IPS DF 19.7 (cell line): ENCODE measurements around the gene AGRN.

Experiments used
- DNase-seq: peaks from one replicate; pipeline ENCODE4 v3.0.0-alpha.2; 2013; ENCODE audit warnings: low read depth, low spot score

AGRN gene

GRCh38 chr1:1035291-1035943, 15.5 kb downstream of the AGRN start:
- DNase-seq: no peak

DNA sequence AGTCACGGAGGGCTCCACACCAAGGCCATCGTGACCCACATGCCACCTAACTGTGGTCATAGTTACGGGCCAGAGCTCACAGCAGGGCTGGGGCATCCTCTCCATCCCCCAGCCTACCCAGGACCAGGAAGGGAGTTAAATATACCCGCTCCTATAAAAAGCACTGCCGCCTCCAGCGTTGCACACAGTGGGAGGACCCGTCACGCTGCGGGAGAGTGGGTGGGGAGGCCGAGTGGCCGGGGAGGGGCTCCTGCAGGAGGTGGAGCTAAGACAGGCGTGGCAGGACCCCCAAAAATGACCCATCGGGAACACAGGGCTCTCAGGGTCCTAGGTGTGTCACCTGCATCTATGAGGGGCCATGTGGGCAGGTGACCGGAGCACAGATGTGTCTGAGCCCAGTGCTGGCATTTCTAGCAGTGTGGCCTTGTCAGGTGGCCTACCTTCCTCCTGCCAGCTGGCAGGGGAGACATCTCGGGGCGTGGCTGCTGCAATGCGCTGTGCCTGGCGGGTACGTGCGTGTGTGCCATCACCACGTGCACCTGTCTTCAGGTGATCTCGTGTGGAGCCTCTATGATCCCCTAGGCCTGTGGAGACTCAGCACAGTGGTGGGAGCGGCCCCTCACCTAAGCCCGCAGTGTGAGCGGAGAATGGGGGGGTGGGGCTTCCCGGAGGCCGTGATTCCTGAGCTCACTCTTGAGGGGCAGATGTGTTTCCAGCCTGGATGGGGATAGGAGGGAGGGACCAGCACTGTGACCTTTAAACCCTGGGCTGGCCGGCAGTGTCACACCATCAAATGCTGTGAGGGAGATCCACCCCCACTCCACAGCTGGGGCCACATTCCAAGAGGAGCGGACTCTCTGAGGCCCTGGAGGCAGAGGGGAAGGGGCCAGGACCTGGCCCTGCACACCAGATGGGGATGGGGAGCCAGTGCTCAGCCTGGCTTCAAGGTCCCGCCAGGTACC, 17.7 kb downstream of the AGRN start:
- DNase-seq: no peak

DNA sequence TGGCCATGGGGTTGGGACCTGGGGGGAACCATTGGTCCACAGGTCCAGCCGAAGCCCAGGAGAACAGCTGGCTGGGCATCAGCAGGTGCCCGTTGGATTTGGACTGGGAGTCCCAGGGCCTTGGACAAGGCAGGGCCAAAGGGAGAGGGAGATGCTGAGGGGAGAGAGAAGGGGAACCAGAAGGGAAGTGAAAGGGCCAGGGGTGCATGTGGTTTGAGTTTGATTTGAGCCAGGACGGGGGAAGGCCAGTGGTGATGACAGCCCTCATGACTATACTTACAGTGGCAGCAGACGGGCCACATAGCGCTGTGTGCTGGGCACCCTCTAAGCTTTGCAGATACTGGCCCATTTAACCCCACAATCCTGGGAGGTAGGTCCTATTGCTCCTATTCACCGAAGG, 18.8 kb downstream of the AGRN start:
- DNase-seq: no peak

DNA sequence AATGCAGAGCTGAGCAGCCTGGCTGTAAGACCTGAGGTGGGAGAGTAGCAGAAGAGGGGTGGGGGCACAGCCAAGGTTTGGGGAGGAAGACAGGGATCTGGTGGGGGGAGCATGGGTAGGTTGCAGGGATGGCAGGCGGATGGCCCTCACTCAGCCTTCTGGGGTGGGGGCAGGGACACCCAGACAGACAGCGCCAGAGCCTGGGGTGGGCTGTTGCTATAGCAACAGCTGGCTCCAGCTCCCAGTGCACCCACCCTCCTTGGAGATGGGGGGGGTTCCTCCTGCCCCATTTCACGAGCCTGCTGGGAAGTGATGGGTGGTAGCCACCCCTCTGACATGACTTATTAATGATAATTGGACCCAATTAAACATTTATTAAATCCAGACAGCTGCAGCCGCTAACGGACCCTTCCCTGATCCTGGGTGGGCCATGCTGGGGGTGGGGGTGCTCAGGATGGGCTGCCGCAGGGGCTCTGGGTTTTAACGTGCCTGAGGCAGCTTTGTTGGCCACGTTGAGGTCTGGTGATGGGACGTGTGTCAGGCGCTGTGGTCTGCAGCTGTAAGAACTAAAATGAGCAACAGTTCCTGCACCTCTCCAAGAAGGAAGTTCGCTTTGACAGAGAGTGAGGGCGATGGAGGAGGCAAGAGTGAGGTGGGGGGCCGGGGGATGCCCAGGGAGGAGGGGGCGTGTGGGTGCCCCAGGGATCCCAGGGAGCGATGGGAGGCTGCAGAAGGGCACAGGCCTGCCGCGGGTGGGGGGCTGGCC, 19.4 kb downstream of the AGRN start:
- no peak for DNase-seq

DNA sequence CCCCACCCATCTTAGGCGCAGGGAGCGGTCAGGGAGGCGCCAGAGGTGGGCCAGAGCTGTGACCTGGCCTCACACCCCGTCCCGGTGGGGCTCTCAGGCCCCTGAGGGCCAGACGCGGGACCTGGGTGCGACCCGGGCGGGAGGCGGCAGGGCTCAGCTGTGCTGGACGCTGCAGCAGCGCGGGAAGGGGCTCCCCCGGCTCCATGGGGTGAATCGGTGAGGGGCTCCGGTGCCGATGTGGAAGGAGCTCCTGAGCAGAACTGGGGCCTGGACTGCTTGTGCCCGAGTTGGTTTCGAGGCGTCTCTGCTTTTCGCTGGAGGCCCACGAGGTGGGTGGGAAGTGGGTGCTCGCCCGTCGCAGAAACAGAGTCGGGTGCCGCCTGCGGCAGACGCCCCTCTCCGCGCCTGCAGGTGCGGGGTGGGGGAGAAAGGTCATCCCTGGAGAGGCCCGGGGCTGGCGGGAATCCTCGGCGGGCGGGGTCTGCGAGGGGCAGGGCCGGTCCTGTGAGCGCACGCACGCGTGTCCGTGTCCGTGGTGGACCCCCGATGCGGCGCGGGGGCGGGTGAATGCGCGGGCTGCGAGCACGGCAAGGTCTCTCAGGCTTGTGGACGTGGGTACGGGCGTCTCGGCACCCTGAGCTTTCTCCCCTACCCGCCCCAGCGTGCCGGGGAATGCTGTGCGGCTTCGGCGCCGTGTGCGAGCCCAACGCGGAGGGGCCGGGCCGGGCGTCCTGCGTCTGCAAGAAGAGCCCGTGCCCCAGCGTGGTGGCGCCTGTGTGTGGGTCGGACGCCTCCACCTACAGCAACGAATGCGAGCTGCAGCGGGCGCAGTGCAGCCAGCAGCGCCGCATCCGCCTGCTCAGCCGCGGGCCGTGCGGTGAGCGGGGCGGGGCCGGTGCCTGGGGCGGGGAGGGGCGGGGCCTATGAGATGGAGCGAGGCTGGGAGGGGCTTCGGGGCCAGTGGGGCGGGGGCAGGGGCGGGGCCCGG, 20.4 kb downstream of the AGRN start:
- no peak for DNase-seq

DNA sequence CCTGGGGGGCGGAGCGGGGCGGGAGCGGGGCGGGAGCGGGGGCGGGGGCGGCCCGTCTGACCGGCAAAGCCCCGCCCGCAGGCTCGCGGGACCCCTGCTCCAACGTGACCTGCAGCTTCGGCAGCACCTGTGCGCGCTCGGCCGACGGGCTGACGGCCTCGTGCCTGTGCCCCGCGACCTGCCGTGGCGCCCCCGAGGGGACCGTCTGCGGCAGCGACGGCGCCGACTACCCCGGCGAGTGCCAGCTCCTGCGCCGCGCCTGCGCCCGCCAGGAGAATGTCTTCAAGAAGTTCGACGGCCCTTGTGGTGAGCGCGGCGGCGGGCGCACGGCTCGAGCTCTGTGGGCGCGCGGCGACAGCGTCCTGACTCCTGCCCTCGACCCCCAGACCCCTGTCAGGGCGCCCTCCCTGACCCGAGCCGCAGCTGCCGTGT, 21.2 kb downstream of the AGRN start:
- DNase-seq: no peak

- DNase-seq: no peak
These were observed 22.0 kb downstream of the AGRN start for GRCh38 chr1:1041873-1042272.

DNA sequence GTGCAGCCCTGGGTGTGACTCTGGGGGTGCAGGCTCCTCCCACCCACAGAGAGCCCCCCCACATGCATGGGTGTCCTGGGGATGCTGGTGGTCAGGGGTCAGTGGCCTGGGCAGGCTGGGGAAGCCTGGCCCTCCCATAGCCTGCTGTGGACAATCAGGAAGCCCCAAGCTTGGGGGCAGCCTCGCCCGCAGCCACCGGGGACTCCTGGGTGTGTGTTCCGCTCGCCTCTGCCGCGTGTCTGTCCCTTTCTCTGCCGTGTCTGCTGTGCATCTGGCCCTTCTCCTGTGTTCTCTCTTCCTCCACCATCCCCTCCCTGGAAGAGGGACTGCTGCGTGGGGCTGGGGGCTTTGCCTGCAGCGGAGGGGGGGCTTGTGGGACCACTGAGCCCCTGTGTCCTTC, 22.9 kb downstream of the AGRN start:
- no peak for DNase-seq

DNA sequence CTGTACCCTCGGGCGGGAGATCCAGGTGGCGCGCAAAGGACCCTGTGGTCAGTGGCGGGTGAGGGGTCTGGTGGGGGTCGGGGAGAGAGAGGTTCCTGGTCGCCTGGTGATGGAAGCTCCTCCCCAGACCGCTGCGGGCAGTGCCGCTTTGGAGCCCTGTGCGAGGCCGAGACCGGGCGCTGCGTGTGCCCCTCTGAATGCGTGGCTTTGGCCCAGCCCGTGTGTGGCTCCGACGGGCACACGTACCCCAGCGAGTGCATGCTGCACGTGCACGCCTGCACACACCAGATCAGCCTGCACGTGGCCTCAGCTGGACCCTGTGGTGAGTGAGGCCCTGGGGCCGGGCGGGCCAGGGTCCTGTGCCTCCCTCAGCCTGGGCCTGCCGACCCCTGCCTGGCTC, 23.5 kb downstream of the AGRN start:
- DNase-seq: no peak

GRCh38 chr1:1043921-1044320, 24.0 kb downstream of the AGRN start:
- no peak for DNase-seq

DNA sequence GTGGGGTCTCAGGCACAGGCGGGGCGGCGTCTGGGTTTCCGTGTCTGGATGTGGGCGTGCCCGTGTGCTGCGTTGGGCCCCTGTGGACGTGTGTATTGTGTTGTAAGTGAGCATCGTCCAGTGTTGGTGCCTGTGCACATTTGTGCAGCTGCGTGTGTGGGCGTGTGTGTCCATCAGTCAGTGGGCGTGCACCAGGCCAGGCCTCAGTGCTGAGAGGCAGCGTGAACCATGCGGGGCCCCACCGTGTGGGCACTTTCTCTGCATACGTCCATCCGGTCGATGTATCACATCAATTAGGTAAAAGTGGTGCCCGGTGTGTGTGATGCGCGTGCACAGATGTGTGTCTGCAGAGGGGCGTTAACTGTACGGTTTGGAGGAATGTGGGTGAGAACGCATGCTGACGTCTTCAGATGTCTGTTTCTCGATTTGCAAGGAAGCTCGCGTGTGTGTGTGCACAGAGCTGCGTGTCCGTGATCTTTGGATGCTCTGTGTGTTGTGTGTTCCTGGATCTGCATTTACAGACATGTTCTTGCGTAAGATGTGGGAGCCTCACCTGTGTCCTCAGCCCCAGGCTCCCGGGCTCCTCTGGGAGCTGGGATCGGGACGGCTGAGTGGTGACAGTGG, 24.6 kb downstream of the AGRN start:
- no peak for DNase-seq

- no peak for DNase-seq
These were observed 25.2 kb downstream of the AGRN start for GRCh38 chr1:1045129-1045528.

GRCh38 chr1:1046243-1046642, 26.3 kb downstream of the AGRN start:
- DNase-seq: no peak

DNA sequence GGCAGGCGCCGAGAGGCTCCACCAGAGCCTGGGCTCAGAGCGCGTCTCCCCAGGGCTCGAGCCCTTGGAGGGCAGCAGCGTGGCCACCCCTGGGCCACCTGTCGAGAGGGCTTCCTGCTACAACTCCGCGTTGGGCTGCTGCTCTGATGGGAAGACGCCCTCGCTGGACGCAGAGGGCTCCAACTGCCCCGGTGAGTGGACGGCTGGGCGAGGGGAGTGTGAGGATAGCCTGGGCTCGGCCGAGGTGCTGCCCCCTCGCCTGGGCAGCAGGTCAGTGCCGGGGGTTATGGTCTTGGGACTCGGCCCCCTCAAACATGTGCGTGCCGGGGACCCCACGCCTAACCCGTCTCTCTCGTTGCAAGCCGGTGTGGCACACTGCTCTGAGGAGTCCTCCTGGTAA, 26.8 kb downstream of the AGRN start:
- no peak for DNase-seq

DNA sequence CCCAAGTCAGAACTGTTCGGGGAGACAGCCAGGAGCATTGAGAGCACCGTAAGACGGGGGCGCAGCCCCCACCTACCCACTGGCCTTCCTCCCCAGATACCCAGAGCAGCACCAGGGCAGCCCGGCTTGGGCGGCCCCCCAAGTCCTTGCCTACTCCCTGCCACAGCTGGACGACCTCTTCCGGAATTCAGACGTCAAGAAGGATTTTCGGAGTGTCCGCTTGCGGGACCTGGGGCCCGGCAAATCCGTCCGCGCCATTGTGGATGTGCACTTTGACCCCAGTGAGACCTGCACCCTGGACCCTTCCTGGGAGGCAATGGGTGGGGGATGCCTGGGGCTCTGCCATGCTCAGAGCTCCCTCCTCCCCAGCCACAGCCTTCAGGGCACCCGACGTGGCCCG, 27.5 kb downstream of the AGRN start:
- DNase-seq: no peak

GRCh38 chr1:1047963-1048362, 28.0 kb downstream of the AGRN start:
- DNase-seq: no peak

GRCh38 chr1:1048765-1049164, 28.8 kb downstream of the AGRN start:
- no peak for DNase-seq

- no peak for DNase-seq
These were observed 29.6 kb downstream of the AGRN start for GRCh38 chr1:1049318-1050165.

- no peak for DNase-seq
These were observed 30.7 kb downstream of the AGRN start for GRCh38 chr1:1050577-1051052.
